ENCODE results near the gene CMTM2.

GRCh38 chr16:66620429-66620795 is 41.1 kb downstream of the CMTM2 start:
- TF ChIP-seq CTCF (conservative IDR thresholded peaks at IDR 0.05; ENCODE audit: low read length): no peak
- TF ChIP-seq EZH2phosphoT487 (IDR thresholded peaks at IDR 0.05; ENCODE audit: borderline replicate concordance, low read depth, low read length): no peak
